PC-3 (cell line): ENCODE data around the gene ASB2.

Experiments
- EZH2 ChIP-seq: fragments of 300-600 bp; sonication (generic); IDR thresholded peaks from one replicate; pipeline ENCODE4 v1.6.1; 2017; ENCODE audit warnings: antibody characterized with exemption, mild to moderate bottlenecking, low read length; ENCODE audit not compliant: unreplicated experiment
- TF ChIP-seq, protein P1 (sequence below): fragments of 300-600 bp; sonication (generic); conservative IDR thresholded peaks from 2 replicates; pipeline ENCODE4 v1.5.1; 2017; ENCODE audit warnings: antibody characterized with exemption, low read depth, mild to moderate bottlenecking, low read length

DNA sequence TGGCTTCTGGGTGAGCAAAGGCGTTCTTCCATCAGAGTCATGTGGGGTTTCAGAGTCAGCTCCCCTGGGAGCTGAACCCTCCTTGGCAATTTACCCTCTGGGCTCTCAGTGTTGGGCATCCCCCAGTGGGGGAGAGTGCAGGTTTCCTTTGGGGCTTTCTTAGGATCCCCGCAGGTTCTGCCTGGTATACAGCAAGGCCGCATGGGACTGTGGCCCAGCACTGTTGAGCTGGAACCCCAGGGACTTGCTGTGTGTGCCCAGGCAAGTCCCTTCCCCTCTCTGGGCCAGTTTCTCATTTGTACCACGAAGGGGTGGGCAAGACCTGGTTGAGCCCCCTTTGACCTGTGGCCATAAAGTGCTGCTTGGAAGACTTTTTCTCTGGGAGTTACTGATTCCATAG is 43.7 kb downstream of the ASB2 start:
- TF ChIP-seq, protein P1, sequence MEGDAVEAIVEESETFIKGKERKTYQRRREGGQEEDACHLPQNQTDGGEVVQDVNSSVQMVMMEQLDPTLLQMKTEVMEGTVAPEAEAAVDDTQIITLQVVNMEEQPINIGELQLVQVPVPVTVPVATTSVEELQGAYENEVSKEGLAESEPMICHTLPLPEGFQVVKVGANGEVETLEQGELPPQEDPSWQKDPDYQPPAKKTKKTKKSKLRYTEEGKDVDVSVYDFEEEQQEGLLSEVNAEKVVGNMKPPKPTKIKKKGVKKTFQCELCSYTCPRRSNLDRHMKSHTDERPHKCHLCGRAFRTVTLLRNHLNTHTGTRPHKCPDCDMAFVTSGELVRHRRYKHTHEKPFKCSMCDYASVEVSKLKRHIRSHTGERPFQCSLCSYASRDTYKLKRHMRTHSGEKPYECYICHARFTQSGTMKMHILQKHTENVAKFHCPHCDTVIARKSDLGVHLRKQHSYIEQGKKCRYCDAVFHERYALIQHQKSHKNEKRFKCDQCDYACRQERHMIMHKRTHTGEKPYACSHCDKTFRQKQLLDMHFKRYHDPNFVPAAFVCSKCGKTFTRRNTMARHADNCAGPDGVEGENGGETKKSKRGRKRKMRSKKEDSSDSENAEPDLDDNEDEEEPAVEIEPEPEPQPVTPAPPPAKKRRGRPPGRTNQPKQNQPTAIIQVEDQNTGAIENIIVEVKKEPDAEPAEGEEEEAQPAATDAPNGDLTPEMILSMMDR, result no peak
- TF ChIP-seq EZH2, result no peak
